Measurements from ENCODE around the gene ARPC5L. TPM values are rescaled to one million over a fixed set of nuclear protein-coding genes. Genes with fewer than 3 reads are reported as not detected.
"Not testable (repeated sequence)": the region's sequence is repeated elsewhere in the genome, so short reads cannot be mapped to it uniquely, and the experiment has no call there.

Gene ARPC5L
- total RNA-seq, 1 donor: 13.5 TPM

GRCh38 chr9:124886866-124887492 is 25.0 kb downstream of the ARPC5L start:
- no peak for DNase-seq (ENCODE audit: low read depth in 2 of 3, low spot score in 2 of 3)

- DNase-seq (ENCODE audit: low read depth in 2 of 3, low spot score in 2 of 3): no peak
These were observed 25.9 kb downstream of the ARPC5L start for GRCh38 chr9:124887832-124888231.

- DNase-seq (ENCODE audit: low read depth in 2 of 3, low spot score in 2 of 3): no peak
These were observed 27.1 kb downstream of the ARPC5L start for GRCh38 chr9:124889006-124889405.

- DNase-seq (ENCODE audit: low read depth in 2 of 3, low spot score in 2 of 3): no peak
These were observed 28.2 kb downstream of the ARPC5L start for GRCh38 chr9:124890179-124890578.

DNA sequence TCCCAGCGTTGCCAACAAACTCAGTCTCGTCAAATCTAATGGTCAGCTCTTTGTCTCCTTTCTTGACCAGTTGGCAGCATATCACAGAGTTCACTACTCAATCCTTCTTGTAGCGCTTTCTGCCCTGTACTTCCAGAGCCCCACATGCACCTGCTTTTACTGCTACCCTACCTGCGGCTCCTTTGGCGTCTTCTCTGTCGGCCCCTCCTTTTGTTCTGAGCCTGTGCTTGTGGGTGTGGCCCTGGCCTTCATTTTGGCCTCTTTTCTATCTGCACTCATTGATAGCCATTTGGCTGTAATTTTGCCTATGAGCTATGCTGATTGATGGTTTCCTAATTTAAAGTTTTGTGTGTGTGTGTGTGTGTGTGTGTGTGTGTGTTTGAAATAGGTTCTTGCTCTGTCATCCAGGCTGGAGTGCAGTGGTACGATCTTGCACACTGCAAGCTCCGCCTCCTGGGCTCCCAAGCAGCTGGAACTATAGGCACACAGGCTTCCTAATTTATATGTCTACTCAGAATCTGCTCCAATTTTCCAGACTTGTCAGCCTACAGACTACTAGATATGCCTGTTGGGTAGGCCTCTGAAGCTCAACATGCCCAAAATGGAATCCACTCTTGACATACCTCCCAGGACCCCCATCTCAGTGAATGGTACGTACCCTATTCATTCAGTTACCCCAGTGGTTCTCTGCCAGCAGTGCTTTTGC is 32.3 kb downstream of the ARPC5L start:
- no peak for DNase-seq (ENCODE audit: low read depth in 2 of 3, low spot score in 2 of 3)

DNA sequence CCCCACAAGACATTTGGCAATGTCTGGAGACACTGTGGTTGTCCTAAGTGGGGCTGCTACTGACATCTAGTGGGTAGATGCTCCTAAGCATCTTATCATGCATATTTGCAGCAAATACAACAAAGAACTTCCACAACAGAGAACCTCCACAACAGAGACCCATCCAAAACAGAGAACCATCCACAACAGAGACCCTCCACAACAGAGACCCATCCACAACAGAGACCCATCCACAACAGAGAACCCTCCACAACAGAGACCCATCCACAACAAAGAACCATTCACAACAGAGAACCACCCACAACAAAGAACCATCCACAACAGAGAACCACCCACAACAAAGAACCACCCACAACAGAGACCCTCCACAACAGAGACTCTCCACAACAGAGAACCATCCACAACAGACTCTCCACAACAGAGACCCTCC is 32.8 kb downstream of the ARPC5L start:
- peak; percentile 39 to 83 (median 66) for DNase-seq (ENCODE audit: low read depth in 2 of 3, low spot score in 2 of 3)

- no peak for DNase-seq (ENCODE audit: low read depth in 2 of 3, low spot score in 2 of 3)
These were observed 35.9 kb downstream of the ARPC5L start for GRCh38 chr9:124897570-124898460.

DNA sequence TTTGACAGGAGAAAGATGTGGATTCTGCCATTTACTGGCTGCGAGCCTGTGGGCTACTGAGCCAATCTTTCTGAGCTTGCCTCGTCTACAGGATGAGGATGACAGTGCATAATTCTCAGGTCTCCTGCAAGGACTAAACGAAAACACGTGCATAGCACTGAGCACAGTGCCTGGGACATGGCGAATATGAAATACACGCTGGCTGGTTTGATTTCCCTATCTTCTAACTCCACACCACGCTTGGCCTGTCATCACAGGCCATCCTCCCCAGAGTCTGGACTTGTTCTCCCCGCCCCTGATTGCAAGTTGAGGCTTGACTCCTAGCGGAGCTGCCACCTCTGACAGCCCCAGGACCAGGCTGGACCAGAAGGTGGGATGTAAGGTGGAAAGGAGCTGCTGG is 37.9 kb downstream of the ARPC5L start:
- DNase-seq (ENCODE audit: low read depth in 2 of 3, low spot score in 2 of 3): no peak

DNA sequence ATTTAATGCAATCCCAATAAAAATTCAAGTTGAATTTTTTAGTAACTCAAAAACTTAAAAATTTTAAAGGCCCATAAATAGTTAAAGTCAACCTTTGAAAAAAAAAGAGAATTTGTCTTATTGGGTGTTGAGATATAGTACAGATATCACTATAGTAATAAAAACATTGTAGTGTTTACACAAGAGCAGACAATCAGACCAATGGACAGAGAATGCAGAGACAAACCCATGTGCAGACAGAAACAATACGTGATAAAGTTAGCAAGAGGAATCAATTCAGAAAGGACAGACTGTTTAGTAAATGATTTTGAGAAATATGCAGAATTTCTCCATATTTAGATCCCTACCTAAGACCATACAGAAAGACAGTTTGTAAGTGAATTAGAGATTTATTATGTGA is 45.0 kb downstream of the ARPC5L start:
- no peak for DNase-seq (ENCODE audit: low read depth in 2 of 3, low spot score in 2 of 3)

- no peak for DNase-seq (ENCODE audit: low read depth in 2 of 3, low spot score in 2 of 3)
These were observed 46.2 kb downstream of the ARPC5L start for GRCh38 chr9:124908098-124908497.

DNA sequence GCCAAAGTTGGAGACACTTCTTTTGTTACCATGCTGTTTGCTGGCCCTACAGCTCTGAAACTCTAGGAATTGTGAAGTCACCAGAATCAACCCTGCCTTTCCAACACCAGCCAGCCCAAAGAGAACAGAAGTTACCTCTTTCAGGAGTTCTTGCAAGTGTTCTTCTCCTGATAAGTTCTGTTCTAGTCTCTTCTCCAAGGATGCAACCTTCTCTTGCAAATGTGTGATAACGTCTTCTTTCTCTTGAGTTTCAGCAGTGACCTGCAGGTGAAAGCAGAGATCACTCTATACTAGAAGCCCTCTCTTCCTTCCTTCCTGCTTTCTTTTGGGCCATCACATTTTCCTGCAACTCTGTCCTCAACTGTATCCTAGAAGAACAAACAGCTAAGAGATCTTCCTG is 49.8 kb downstream of the ARPC5L start:
- DNase-seq (ENCODE audit: low read depth in 2 of 3, low spot score in 2 of 3): no peak

DNA sequence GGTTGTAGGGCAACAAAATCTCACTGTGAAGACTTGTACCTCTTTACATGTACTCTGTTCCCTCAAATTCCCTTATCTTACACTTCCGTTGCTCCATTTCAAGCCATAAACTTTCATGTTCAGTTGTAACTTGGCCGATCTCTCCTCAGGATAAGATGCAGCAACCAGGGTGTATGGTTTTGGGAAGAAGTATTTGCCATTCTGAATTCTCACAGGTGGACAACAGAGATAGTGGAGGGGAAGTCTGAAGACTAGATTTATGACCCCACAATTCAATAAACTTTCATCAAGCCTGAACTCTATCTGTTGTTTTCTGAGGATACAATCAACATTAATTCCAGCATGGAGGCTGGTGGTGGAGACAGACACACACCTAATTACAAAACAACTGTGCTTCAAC is 51.4 kb downstream of the ARPC5L start:
- DNase-seq (ENCODE audit: low read depth in 2 of 3, low spot score in 2 of 3): no peak

GRCh38 chr9:124914753-124915405 is 52.9 kb downstream of the ARPC5L start:
- no peak for DNase-seq (ENCODE audit: low read depth in 2 of 3, low spot score in 2 of 3)

- not testable (repeated sequence) for DNase-seq (ENCODE audit: low read depth in 2 of 3, low spot score in 2 of 3)
These were observed 58.5 kb downstream of the ARPC5L start for GRCh38 chr9:124920394-124920793.

Small RNA genes lying within 50 kb of the gene (small RNA-seq; reads per million reads assigned to genes)
- gene RNU4-82P: not detected

Other genes starting within 250 kb of the ARPC5L start
- gene NR6A1, start 90.8 kb upstream of the ARPC5L start, total RNA-seq: 9.4 TPM
- gene OLFML2A, start 85.0 kb upstream of the ARPC5L start, total RNA-seq: 1.9 TPM
- gene WDR38, start 8.7 kb upstream of the ARPC5L start, total RNA-seq: not detected
- gene RPL35, start 173 bp upstream of the ARPC5L start, total RNA-seq: 1,783 TPM
- 7.5 TPM for gene GOLGA1, start 79.0 kb downstream of the ARPC5L start, total RNA-seq

Data from hematopoietic multipotent progenitor cell (in vitro differentiated cells).